HL-60/S4 treated with retinoic acid at 250 ng/mL for 4 days and 3 days (cell line): ENCODE results near the gene ZNRF1.

Experiments used
- in situ Hi-C: fragments of 300-500 bp; cut with MboI; formaldehyde crosslinking; loops from 2 replicates; pipeline ENCODE4 v1.7.0; 2022; ENCODE audit warnings: low sequenced_read_pairs

ZNRF1 gene

DNA sequence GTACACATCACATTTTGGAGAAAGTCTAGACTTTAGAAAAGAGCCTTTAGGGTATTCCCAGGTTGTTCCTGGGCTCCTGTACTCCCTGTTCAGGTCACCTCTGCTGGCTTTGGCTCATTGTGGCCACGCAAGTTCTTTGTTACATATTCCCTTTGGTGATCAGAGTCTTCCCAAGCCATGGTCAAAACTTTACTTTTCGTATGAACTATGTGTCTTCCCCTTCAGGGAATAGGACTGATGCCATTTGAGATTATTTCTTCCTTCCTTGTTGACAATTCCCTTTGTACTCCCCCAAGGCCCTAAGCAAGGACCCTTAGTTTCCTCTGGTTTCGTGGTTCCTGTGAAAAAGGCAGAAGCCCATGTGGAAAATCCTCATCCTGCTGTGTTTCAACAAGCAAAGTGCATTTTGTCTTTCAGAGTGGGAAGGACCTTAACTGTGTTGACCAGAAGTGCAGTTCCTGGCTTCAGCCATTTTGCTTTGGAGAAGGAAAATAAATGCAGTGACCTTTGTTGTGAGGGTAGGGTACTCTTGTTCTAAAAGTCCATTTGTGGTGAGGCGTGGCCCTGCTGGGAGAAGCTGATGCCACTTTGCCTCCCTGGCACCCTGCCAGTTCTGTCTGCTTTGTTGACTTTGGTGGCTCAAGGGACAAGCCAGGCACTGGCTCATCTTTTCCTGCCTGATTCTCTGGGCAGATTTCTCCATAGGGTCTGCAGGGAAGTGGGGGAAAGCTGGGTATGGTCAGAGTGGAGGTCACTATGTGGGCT lies 55.1 kb downstream of the ZNRF1 start:
- in situ Hi-C loops: no loop called here

DNA sequence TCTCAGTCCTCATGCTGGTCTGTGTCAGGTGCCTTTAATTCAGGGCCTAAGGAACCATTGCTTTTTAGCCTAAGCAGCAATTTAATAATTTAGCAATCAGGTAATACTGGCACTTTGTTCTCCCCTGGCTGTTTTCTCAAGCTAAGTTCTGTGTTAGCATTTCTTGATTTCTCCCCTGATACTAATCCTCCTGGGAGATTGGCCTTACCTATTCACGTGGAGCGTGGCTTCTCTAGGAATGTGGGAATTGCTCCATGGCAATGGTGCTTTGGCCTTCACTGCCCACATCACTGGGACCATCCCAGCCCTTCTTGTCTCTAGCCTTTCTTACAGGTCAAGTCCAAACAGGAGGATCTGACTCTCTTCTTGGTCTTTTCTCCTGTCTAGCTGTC lies 55.7 kb downstream of the ZNRF1 start:
- in situ Hi-C loops: no loop called here

DNA sequence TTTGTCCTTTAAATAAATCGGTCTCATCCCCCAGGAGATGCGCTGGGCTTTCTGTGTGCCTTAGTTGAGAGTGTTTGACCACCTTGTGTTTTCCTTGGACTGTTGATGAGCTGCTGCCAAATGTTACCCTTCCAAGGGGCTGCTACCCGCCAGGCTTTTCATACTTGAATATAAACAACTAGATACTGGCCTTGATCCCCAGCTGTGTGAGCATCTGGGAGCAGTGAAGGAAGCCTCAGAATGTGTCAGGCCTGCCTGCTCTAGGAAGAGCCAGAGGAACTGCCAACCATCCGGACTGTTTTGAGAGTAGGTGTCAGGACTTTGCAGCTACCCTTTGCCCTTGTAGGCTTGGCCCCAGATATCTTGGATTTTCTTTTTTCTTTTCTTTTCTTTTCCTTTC lies 60.0 kb downstream of the ZNRF1 start:
- in situ Hi-C loops: no loop called here

DNA sequence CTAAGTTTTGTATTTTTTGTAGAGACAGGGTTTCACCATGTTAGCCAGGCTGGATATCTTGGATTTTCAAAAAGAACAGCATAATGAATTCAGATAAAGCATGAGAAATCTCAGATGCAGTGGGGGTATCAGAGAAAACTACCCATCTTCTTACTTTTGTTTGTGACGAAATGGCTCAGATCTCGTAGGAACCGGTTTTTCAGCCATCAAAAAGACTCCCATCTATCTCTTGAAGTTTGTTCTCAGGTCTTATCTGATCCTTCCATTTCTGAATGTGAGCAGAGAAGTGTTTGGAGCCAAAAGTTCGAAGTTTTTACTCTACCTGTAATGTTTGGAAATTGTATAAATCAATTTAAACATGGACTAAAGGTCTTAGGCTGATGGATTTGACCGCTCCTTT lies 60.6 kb downstream of the ZNRF1 start:
- in situ Hi-C loops: no loop called here

DNA sequence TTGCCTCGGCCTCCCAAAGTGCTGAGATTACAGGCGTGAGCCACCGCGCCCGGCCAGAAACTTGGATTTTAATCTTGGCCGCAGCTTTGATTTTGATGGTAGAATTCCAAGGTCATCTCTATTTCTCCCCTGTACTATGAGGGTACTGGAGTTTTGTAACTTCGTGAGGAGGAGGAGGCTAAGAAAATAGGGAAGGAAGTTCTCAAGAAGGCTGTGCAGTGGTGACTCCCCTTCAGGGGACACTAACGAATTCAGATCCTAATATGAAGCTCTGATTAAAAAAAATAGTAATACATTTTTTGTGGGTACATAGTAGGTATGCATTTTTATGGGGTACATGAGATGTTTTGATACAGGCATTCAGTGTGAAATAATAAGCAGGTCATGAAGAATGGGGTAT lies 61.9 kb downstream of the ZNRF1 start:
- in situ Hi-C loops: no loop called here

DNA sequence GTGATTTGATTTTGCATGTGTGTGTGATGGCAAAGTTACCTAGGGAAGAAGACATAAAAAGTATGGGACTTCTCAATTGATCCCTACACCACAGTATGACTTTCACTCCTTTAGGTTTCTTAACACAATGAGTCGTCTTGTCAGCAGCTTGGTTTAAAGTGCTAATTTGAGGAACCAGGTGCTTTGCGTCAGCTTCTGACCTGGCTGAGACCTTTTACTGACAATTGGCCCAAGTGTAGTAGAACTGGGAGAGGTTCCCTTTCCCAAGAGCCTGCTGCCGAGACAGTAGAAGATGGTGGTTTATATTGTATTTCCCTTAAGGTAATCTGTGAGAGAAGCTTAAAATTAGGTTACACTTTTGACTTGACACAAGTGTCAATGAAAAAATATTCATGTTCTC lies 62.8 kb downstream of the ZNRF1 start:
- in situ Hi-C loops: no loop called here

DNA sequence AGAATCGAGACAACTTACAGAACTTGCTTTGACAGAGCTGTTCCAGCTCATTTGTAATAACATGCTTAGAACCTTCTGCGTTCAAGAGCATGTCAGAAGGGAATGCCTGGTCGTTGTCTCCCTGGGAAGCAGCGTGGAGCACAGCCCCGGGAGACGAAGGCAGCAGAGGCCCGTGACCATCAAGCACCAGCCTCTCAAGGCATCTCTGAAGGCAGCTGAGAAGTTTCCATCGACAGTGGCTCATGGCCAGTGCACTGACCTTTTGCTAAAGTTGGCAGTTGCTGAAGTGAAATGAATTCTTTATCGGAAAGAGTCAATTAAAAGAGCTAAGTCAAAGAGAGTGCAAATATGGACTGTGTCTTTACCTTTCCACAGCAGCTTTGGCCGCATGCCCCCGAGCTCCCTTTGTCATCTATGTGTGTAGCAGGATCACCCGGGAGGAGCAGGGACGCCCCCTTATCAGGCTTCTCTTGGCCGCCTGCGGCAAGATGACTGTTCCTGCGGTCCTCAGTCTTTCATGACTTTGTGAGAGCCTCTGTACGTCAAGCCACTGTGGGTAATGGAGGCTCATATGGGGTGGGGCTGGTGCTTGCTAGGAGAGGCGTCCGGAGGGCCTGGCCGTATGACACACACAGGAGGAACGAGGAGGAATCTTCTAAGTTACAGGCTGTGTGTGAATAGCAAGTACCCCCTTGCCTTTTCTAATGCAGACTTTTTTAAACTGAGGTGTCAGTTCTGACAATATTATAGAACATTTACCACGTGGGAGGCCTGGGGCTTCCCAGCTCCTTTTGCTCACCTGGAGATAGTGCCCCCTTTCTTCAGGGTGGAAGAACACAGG lies 63.5 kb downstream of the ZNRF1 start:
- in situ Hi-C loops: no loop called here

DNA sequence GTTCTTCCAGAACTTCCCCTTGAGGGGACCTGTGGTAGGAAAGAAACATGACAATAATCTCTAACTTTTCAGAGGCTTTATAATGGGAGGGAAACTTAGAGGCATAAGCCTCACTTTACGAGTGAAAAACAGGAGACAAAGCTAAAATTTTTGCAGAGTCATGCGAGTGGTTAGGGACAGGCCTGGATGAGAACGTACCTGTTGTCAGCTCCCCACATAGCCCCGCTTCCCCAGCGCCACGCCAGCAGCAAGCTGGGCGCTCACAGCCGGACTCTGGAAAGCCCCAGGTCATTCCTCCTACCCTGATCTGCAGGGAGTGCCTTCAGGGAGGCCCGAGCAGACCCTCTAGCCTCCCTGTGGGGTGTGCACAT lies 64.1 kb downstream of the ZNRF1 start:
- in situ Hi-C loops: no loop called here

DNA sequence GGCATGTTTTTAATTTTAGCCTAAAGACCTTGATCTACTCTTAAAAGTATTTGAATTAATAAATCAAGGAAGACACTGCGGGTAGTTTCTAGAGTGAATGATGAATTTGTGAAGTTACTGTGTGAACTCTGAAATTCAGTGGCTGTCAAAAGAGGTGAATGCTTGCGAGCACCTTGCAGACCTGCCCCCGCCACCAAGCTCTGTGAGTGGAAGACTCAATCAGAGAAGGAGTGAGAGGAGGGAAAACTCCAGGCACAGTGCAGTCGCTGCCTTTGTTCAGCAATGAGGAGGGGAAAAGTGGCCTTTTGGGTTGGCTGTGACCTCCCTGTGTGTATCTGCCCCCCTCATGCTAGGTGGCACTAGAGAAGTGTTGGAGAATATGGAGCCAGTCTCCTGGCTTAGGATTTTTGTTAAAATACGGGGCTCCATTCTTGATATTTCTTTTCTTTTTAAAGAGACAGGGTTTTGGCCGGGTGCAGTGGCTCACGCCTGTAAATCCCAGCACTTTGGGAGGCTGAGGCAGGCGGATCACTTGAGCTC lies 64.8 kb downstream of the ZNRF1 start:
- in situ Hi-C loops: no loop called here

DNA sequence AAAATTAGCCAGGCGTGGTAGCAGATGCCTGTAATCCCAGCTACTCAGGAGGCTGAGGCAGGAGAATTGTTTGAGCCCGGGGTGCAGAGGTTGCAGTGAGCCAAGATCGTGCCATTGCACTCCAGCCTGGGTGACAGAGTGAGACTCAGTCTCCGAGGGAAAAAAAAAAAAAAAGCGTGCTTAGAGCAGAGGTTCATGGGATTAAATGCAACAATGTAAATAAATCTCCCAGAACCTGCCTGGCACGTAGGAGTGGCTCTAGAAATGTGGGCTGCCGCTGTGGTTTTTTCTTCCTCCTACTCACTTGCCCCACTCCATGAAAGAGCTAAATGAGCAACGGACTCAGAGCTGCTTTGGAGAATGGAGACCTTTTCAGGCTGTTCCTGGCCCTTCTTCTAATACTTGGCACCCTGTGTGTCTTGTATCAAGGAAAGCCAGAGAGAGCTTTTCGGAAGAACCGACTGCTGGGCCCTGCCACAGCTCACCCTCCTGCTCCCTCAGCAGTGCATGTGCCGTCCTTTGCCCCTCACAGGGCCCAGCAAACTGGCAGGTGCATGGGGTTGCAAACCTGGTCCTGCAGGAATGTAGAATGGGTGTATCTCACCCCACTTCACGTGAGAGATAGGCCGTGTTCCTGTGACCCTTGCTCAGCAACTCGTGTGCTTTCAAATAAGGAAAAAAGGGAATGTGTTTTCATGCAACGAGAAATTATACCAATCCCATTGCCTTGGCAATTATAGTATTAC lies 65.8 kb downstream of the ZNRF1 start:
- in situ Hi-C loops: no loop called here

DNA sequence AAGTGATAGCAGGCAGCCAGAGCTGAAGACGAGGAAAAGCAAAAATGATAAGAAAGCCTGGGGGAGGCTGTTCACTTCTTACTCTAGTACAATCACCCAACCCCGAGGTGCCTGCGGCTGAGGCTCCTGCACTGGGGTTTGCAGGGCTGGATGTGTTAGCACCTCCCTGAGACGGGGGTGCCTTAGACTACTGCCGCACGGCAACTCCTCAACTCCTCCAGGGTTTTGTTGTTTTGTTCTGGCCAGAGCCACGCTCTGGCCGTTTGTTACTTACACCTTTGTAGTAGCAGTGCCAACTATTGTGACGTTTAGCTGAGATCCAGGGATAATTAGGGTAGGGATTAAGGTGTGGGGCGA lies 66.3 kb downstream of the ZNRF1 start:
- in situ Hi-C loops: no loop called here

DNA sequence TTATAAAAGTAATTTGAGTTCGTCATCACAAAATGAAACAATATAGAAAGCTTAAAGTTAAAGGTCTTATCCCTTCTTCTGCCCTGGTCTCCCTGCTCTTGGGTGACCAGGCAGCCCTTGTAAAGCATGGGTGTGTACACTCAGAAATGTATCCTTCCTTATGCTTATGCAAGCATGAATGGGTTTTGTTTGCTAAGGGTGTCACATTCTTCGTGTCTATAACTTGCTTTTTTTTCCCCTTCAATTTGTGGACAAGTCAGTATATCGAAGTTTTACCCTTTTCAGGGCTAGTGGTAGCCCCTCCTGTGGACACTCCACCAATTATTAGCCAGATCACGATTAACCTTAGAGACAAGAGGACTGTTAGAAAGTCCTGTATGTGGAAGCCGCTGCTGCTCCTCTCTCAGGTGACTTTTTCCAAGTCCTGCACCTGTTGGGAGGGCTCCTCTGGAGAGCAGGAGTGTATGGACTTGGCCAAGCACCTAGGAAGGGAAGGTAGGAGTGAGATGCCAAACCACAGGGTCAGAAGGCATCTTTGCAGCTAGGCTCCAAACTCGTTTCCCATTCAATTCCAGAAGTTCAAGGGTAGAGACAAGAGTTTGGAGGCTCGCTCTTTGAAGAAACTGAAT lies 66.8 kb downstream of the ZNRF1 start:
- in situ Hi-C loops: no loop called here

DNA sequence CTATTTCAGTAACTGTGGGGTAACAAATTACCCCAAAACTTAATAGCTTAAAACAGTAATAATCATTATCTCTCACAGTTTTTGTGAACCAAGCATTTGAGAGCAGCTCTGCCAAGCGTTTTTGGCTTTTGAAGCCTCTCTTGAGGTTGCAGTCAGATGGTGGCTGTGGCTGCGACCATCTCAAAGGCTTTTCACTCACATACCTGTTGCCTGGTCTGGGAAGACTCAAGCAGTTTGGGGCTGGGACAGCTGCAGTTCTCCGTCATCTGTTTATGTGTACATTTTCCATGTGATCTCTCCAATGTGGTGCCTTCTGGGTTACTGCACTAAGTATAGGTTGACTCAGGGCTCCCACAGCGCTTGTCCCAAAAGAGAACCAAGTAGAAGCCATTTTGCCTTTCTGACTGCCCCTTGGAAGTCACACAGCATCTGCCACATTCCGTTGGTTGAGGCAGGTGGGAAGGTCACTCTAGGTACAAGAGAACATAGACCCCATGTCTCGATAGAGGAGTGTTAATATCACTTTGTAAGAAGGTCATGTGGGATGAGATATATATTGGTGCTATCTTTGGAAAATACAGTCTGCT lies 68.1 kb downstream of the ZNRF1 start:
- in situ Hi-C loops: no loop called here

DNA sequence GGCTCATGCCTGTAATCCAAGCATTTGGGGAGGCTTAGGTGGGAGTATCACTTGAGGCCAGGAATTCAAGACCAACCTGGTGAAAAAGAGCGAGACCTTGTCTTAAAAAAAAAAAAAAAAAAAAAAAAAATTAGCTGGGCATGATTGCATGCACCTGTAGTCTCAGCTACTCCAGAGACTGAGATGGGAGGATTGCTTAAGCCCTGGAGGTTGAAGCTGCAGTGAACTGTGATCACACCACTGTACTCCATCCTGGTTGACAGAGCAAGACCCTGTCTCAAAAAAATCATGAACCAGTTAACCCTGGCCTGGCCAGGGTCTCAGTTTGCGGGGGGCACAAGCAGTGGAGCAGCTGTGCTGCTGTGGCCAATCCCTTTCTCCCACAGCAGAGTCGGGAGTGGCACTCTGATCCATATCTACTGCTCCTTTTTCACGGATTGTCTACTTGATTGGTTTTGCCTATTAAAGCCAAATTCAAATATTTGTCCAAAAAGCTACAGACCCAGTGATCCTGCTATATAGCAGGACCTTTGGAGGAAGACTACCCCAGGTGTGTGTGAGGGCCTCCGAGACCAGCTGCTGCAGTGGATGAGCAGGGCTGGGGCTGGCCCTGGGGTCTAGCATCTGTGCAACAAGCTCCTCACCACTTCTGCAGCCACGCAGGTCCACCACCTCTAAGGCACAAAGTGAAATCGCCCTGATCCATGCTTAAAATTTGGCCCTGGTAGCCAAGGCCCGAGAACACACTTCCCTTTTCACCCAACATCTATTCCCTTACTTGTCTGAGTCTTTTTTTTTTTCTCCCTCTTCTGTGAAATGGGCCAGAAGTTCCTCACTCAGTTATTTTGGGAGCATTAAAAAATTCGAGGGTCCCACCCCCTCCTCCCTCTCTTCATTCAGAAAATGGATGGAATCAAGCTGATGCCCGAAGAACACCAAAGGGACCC lies 69.5 kb downstream of the ZNRF1 start:
- in situ Hi-C loops: no loop called here

DNA sequence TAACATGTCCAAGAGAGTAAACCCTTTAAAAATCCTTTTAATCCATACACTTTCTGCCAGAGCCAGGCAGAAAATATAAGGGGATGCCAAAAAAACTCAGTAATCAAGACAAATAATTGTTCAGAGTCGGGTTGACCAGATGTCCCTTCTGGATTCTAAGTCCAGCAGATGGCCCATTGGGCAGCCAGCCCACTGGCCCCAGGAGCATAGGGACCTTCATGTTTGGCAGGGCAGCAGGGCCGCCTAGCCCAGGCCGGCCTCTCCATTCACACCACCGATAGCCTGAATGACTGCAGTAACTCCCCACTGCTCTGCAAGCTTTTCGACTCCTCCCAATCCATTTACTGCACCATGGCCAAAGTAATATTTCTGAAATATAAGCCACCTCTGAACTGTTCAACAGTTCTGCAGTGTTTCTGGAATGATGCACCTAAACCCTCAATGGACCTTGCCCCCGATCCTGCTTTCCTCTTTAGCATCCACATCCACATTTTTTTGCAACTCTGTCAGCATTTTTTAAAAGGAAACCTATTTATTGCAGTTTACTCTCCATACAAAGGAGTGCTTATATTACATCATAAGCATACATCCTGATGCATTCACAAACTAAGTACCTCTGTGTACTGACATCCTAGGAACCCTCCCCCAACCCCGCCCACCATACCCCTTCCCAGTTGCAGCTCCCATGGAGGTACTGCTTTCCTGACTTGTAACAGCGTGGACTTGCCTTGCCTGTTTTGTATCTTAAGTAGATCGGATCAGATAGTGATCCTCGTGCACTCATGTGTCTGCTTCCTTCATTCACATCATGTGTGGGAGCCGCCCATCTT lies 71.4 kb downstream of the ZNRF1 start:
- in situ Hi-C loops: no loop called here

DNA sequence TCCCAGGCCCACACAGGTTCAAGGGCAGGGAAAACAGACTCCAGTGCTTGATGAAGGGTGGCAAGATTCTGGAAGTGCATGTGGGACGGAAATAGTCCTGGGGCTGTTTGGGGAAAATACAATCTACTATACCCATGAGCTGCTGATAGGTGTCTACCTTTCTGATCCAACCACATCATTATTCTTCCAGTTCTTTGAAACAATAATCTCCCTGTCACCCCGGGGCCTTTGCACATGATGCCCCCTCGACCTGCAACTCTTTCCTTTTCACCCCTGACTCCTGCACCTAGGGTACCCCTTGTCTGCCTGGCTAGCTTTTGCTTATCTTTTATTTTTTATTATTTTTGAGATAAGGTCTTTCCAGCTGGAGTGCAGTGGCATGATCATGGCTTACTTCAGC lies 72.8 kb downstream of the ZNRF1 start:
- in situ Hi-C loops: no loop called here

DNA sequence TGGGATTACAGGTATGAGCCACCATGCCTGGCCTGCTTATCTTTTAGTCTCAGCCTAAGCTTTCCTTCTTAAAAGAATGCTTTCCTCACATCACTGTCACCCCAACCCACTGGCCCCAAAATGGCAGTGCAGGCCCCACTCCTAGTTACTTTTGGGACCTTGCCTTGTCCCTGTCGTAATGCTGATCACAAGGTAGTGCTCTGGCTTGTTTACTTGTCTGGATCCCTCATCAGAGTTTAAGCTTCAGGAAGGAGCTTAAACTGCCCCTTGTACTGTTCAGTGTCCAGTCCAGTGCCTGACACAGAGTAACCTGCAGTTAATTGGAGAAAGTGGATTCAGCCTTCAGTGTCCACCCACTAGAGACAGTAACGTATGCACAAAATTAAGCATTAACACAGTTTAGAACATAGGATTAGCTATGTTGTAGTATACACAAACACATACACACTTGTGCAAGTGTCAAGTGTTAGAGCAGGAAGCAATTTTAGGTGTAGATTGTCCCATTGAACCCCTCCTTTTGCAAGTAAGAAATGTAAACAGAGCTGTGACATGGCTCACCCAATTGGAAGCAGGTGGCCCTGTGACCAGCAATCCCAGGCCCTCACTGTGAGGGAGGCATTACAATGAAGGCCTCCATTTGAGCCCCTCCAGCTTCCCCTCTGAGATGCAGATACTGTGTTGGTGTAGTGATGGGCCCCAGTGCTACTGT lies 73.6 kb downstream of the ZNRF1 start:
- in situ Hi-C loops: no loop called here
